ENCODE measurements around the gene SNAI1.
A peak's percentile ranks its signal among the peaks of the same experiment; 100 is the strongest.
"Not testable (repeated sequence)": the region's sequence is repeated elsewhere in the genome, so short reads cannot be mapped to it uniquely, and the experiment has no call there.

The SNAI1 gene

DNA sequence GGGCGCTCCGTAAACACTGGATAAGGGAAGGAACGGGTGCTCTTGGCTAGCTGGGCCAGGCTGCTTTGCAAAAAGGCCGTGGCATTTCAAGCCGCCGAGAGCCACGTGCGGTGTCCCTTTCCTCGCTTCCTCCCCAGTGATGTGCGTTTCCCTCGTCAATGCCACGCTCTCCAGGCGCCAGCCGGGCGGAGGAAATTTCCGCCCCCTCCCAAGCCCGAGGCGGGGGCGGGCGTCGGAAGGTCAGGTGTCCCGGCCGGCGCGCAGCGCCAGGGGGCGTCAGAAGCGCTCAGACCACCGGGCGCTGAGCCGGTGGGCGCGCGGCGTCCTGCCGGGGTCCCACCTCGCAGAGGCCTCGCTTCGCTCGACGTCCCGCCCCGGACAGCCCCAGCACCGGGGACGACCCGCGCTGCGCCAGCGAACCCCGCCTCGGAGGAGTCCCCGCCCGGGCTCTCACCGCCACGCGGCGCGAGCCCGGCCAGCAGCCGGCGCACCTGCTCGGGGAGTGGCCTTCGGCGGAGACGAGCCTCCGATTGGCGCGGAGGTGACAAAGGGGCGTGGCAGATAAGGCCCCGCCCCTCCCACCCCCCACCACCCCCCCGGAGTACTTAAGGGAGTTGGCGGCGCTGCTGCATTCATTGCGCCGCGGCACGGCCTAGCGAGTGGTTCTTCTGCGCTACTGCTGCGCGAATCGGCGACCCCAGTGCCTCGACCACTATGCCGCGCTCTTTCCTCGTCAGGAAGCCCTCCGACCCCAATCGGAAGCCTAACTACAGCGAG lies at the start of gene SNAI1:
TSS of gene SNAI1 (plus strand) at position 635 of the 777 bp plus-strand sequence. CDS start at position 715, 80 bp downstream.
- DNase-seq, result peak; percentile 65 to 87

DNA sequence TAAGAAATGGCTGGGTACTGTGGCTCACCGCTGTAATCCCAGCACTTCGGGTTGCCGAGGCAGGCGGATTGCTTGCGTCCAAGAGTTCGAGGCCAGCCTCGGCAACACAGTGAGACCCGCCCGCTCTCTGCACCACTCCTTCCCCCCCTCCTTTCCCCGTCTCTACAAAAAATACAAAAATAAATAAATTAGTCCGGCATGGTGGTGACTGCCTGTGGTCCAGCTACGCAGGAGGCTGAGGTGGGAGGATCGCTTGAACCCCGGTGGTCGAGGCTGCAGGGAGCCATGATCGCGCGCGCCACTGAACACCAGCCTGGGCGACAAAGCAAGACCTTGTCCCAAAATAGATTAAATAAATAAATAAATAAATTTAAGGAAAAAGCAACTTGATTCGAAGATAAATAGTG lies 47.0 kb upstream of the SNAI1 start:
- no peak for DNase-seq

DNA sequence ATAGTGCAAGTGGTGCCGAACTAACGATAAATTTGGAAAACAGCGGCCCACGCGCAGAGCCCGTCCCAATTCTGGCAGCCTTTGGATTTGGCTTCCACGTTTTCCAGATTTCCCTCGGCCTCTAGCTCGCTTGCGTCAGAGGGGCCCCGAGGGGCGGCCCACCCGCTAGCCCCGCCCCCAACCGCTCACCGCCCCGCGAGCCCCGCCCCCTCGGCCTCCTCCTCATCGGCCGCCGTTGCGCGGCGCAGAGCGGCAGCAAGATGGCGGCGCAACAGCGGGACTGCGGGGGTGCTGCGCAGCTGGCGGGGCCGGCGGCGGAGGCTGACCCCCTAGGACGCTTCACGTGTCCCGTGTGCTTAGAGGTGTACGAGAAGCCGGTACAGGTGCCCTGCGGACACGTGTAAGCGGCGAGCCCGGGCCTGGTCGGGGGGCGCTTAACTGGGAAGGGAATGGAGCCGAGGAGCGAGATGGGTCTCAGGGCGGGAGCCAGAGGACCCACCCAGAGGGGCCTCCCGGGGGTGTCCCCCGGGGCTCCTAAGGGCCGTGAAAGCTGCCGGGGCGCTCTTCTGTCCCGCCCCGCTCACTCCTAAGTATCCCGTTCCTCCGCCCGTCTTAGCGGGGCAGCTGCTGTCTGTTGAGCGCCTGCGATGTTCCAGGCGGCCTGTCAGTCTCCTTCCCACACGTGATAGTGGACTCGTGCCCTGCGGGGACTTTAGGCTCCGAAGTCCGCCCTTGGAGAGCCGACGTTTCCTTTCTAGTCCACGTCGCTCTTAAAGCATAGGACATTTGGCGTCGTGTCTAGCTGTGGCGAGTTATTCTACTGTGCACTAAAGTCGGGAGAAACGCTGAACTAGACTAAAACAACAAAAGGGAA lies 46.4 kb upstream of the SNAI1 start, which contains the start of gene RNF114:
TSS of gene RNF114 (plus strand) at position 245 of the 874 bp plus-strand sequence. CDS start at position 261, 16 bp downstream.
- DNase-seq, result peak; percentile 72 to 86

DNA sequence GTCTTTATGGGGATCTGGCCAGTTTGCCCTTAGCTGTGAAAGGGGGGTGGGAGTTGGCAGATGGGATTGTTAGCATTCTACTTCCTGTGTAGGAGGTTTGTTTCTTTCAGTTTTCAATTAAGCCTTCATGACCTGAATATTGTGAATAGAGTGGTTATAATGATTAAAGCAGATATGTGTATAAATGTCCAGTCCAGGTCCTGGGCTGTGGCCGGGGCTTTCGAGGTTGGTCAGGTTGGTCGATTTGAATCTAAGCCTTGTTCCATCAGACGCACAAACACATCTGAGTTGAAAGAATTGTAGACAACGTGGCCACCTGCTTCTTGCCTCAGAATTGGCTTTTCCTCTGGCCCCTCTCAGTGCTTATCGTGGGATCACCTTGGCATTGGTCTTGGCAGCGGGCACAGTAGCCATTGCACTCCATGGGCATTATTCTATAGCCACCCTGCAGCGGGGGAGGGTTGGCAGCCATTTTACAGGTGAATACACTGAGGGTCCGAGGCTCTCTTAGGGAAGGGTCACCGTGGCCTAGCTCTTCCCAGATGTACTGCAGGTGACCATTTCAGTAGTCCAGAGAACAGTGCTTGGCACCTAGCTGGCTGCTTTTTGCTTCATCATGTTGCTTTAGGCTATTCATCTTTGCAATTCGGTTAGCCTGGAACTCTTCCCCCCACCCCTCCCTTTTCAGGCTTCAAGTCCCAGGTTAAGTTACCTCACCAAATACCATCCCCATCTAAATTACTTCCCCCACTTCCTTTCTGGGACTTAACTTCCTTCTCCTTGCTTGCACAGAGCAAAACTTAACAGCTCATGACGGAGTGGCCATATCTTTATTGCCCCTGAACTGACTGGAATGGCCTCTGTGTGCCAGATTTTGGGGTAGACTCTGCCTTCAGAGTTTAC lies 45.5 kb upstream of the SNAI1 start:
- DNase-seq, result peak in 1 of 2 experiments; percentile 26

DNA sequence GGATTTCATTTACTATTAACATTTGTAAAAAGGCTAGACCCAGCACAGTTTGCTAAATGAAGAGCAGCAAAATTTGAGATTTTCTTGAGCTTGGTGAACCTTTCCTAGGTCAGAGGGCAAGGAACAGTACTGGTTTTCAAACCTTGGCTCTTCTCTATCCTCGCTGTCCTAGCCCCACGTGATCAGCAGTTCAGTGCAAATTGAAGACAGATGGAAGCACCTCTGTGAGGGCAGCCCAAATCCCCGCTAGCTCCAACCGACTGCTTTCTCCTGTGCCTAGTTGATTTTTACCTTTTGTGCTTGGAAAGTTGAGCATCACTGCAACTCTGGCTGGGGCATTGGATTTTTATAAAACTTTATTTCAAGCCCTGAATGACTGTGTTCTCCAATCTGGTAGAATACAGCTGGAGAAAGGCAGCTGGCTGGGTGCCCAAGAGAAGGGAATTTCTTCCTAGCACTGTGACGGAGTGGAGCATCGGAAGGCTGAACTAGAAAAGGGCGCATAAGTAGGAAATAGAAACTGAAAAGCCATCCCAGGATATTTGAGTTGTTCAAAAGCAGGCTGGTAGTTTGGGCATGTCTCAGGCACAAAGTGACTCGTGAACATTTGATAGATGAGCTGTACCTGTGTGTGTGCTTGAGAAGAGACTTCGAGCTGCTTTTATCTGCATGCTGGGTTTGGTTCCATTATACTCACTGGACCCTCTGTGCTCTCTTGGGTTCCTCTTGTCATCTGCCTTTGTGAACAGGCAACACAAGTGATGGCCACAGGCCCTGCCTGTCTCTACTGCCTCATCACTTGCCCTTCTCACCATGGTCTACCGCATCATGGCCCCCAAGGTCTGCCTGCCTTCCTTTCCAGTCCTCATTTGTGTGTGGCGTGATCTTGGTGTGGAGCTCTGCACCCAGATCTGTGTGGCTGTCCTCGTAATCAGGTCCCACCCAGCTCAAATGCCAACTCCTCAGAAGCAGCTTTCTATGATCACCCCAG lies 44.3 kb upstream of the SNAI1 start:
- peak; percentile 42 to 71 for DNase-seq

DNA sequence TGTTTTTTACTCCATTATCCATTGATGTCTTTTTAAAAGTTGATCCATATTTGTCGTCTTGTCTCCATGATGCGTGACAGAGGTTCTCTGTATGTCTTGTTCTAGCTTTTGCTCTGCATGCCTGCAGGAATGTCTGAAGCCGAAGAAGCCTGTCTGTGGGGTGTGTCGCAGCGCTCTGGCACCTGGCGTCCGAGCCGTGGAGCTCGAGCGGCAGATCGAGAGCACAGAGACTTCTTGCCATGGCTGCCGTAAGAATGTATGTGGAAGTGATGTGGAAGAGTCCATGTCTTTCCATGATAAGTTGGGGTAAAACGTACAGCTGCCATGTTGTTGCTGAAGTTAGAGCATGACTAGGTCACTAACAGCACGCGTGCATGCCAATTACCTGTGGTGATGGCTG lies 41.3 kb upstream of the SNAI1 start:
- DNase-seq, result no peak

DNA sequence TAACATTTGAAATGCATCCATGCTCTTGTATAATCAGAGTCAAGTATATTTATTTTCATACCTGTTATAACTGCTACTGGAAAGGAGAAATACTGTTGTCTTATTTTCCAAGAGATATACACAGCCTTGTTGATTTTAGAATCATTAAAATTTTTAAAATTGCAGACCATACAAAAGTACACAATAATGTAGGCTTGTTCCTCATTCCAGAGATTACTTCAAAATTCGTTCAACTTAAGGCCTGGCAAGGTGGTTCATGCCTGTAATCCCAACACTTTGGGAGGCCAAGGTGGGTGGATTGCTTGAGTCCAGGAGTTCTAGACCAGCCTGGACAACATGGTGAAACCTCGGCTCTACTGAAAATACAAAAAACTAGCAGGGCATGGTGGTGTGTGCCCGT lies 40.5 kb upstream of the SNAI1 start:
- DNase-seq, result no peak

DNA sequence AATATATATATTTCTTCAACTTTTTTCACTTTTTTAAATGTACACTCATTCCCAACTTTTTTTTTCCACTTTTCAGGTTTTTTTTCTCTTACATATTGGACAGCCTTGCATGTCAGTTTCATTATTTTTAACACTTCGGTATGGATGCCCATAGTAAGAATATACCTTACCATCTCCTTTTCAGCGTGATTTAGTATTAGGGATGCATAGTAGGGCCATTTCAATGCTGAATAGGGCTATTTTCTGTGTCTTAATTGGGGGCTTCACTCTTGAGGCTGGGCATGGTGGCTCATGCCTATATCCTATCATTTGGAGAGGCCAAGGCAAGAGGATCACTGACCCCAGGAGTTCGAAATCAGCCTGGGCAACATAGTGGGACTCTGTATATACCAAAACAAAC lies 39.8 kb upstream of the SNAI1 start:
- no peak for DNase-seq

DNA sequence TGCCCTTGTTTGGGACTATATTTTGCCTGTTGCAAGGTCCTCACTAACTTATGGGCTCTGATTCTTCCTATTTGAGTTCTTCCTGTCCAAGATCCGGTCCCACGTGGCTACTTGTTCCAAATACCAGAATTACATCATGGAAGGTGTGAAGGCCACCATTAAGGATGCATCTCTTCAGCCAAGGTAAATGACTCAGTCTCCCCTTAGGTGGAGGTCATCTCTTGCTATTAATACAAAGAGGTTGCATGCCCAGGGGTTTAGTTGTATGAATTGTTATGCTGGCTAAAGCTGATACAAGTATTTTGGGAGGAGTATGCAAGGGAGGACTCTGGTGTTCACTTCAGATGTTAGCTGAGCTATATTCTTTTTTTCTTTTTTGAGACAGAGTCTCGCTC lies 37.5 kb upstream of the SNAI1 start:
- no peak for DNase-seq

DNA sequence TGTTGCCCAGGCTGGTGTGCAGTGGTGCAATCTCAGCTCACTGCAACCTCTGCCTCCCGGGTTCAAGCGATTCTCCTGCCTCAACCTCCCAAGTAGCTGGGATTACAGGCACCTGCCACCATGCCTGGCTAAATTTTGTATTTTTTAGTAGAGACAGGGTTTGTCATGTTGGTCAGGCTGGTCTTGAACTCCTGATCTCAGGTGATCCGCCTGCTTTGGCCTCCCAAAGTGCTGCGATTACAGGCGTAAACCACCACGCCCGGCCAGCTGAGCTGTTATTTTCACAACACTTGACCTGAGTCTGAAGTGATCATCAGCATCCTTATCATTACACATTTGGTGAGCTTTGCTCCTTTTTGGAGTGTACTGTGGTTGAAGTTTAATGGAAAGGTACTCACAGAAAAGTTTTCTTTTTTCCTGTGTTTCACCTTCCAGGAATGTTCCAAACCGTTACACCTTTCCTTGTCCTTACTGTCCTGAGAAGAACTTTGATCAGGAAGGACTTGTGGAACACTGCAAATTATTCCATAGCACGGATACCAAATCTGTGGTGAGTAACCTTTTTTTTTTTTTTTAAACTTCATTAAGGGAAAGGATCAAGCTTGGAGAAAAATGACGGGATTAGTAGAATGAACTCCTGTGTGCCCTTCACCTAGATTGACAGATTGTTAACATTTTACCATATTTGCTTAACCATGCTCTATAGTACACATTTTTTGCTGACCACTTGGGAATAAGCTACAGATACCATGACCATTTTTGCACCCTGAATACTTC lies 36.9 kb upstream of the SNAI1 start:
- no peak for DNase-seq

DNA sequence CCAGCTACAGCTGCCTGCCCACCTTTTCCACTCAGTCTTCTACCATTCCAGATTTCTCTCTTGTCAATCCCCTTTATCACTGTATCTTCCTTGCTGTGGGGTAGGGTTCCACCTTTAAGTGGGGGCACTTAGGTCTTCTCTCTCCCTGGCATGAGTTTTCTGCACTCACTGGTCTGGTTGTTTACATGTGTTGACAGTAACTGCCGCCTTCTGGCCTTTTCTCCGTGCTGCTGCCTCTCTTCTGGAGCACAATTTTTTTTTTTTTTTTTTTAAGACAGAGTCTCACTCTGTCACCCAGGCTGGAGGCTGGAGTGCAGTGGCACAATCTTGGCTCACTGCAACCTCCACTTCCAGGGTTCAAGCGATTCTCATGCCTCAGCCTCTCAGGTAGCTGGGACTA lies 34.6 kb upstream of the SNAI1 start:
- DNase-seq, result no peak

DNA sequence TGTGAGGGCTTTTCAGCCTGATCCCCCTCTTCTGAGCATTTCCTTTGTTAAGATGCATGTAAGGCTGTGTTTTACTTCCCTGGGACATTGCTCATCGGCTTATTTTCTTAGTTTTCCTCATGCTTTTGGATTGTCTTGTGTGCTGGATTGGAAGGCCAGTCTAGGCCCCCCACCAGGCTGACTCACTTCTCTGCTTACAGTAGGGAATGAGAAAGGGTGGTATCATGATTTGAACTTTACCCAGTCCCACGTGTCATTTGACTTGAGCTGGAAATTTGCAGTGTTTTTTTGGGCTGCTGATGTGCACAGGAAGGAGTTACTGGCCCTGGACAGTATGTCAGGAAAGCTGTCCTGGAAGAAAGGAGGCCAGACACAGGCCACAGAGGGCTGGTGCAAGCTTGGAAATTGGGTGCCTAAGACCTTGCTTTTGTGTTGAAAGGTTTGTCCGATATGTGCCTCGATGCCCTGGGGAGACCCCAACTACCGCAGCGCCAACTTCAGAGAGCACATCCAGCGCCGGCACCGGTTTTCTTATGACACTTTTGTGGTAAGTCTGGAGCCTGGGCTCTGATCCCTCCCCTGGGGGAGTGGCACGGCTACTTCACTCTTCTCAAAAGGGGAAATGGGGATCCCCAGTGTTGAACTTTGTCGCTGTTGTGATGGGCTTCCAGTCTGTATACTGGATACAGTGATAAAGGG lies 33.8 kb upstream of the SNAI1 start:
- no peak for DNase-seq

DNA sequence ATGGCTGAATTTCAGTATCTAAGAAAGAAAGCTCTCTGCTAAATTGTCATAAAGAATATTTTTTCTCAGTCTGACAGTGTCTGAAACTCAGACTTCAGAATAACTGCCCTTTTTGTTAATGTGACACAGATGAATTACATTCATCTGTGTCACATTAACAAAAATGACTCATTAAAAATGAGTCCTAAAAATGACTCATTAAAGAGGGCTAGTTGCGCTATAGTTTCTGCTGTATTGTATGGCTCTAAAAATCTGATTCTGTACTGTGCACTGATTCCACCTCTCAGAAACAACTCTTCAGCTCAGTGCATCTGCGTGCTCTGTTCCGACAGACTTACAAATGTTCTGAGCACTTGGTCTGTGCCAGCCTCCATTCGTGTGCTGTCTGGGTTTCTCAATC lies 31.6 kb upstream of the SNAI1 start:
- DNase-seq, result no peak

DNA sequence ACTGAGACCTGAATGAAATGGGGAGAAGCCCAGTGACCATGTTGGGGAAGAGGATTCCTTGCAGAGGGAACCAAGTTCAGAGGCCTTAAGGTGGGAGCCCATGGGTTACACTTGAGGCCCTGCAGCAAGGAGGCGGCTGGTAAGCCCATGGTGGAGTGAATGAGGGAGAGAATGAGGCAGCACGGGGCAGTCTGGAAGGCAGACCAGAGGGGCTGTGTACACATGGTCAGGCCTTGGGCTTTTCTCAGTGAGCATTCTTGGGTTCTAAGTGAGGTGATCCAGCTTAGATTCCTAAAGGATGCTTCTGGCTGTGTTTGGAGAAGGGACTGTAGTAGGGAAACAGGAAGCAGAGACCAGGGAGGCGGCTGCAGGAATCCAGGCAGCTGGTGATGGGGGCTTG lies 27.6 kb upstream of the SNAI1 start:
- DNase-seq, result no peak

DNA sequence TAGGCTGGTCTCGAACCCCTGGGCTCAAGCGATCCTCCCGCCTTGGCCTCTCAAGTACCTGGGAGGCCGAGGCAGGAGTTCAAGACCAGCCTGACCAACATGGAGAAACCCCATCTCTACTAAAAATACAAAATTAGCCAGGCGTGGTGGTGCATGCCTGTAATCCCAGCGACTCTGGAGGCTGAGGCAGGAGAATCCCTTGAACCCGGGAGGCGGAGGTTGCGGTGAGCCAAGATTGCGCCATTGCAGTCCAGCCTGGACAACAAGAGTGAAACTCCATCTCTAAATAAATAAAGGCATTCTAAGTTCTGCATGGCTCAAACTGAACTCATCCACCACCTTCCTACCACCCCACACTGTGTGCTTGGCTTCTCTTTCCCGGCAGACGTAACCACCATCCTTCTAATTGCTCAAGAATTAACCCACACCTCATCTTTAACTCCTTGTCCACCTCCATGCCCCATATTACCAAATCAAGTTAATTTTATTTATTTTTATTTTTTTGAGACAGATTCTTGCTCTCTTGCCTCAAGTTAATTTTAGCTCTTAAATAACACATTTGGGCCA lies 26.9 kb upstream of the SNAI1 start:
- not testable (repeated sequence) for DNase-seq

DNA sequence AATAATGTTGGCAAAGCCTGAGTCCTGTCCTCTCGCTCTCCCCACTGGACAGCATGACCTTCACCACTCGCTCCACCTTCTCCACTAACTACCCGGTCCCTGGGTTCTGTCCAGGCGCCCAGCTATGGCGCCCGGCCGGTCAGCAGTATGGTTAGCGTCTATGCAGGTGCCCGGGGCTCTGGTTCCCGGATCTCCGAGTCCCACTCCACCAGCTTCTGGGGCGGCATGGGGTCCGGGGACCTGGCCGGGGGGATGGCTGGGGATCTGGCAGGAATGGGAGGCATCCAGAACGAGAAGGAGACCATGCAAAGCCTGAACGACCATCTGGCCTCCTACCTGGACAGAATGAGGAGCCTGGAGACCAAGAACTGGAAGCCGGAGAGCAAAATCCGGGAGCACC lies 26.1 kb upstream of the SNAI1 start:
- DNase-seq, result no peak

DNA sequence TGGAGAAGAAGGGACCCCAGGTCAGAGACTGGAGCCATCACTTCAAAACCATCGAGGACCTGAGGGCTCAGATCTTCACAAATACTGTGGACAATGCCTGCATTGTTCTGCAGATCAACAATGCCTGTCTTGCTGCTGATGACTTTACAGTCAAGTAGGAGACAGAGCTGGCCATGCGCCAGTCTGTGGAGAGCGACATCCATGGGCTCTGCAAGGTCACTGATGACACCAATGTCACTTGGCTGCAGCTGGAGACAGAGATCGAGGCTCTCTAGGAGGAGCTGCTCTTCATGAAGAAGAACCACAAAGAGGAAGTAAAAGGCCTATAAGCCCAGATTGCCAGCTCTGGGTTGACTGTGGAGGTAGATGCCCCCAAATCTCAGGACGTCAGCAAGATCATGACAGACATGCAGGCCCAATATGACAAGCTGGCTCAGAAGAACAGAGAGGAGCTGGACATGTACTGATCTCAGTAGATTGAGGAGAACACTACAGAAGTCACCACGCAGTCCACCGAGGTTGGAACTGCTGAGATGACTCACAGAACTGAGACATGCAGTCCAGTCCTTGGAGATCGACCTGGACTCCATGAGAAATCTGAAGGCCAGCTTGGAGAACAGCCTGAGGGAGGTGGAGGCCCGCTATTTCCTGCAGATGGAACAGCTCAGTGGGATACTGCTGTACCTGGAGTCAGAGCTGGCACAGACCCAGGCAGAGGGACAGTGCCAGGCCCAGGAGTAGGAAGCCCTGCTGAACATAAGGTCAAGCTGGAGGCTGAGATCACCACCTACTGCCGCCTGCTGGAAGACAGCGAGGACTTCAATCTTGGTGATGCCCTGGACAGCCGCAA lies 25.5 kb upstream of the SNAI1 start:
- not testable (repeated sequence) for DNase-seq

DNA sequence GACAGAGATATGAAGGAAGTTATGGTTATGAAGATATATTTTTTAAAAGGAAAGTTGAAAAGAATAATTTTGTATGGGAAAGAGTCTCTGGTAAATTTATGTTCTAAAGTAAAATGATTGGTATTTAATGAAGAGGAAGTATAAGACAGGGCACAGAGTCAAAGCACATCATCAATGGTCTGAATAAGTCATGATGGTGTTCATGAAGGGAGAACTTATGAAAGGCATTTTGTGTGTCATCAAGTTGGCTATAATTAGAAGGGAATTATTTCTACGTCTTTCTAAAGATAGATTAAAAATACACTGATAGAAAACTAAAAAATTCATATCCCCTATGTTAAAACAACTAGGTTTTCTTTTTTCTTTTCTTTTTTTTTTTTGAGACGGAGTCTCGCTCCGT lies 21.4 kb upstream of the SNAI1 start:
- no peak for DNase-seq

Measured in NCI-H524 (cell line).